Psoas muscle (tissue), 8 donors: Measurements from ENCODE around the gene FGFBP3. TPM values are rescaled to one million over a fixed set of nuclear protein-coding genes. Genes with fewer than 3 reads are reported as not detected.

Experiments used
- ATAC-seq, 4 donors: fragments of 200-7000 bp; cut with Tn5 transposase; one replicate each; pipeline ENCODE4 v1.9.1; 2020; ENCODE audit warnings: moderate library complexity in 3 of 4, mild to moderate bottlenecking in 2 of 4
- DNase-seq, 2 donors: peaks; one replicate each; pipeline ENCODE4 v3.0.0-alpha.2; 2020
- H3K27ac ChIP-seq: fragments of 200-600 bp; one replicate; pipeline ENCODE4 v1.8.0; 2022
- H3K27me3 ChIP-seq, 3 donors: fragments of 200-600 bp in 1 of 3; one replicate each; pipeline versions ENCODE4 v1.6.1 to v1.8.0; 2013 to 2022; ENCODE audit warnings: low read length in 2 of 3, mild to moderate bottlenecking in 2 of 3, moderate library complexity in 1 of 3; ENCODE audit not compliant: insufficient read depth in 3 of 3
- H3K36me3 ChIP-seq, 2 donors: fragments of 200-600 bp in 1 of 2; one replicate each; pipeline versions ENCODE4 v1.6.1 to v1.8.0; 2013 to 2022; ENCODE audit warnings: low read depth in 1 of 2, mild to moderate bottlenecking in 1 of 2, moderate library complexity in 1 of 2; ENCODE audit not compliant: insufficient read depth in 1 of 2
- H3K4me1 ChIP-seq: fragments of 200-600 bp; one replicate; pipeline ENCODE4 v1.8.0; 2022
- H3K4me3 ChIP-seq: fragments of 200-600 bp; one replicate; pipeline ENCODE4 v1.8.0; 2022; ENCODE audit warnings: mild to moderate bottlenecking
- H3K9me3 ChIP-seq: fragments of 200-600 bp; one replicate; pipeline ENCODE4 v1.8.0; 2022
- CTCF ChIP-seq: fragments of 200-600 bp; IDR thresholded peaks from one replicate; pipeline ENCODE4 v1.8.0; 2022; ENCODE audit warnings: antibody characterized with exemption
- WGBS, 3 donors: extraction: QIAGEN DNeasy Blood & Tissue Kit; methylation state at CpG; one replicate each; pipeline versions ENCODE4 v1.1.6 to v1.1.7; 2013; 5-methylcytosine and 5-hydroxymethylcytosine counted together
- intact Hi-C, 2 donors: fragments of 100-400 bp; cut with DNase I; formaldehyde crosslinking; loops; one replicate each; pipeline versions ENCODE4 v1.11.0 to v1.14.2; 2022
- polyA plus RNA-seq, 3 donors: library from polyadenylated mRNA; stranded (reverse); fragments of 200-250 nt; gene quantifications; one replicate each; pipeline ENCODE4 v1.2.3, GENCODE V29; 2013
- total RNA-seq, 4 donors: library from RNA; stranded (reverse); fragmentation: NEBNext Ultra II Directional in 2 of 4; extraction: Animal tissue kit (Norgen Biotek cat#: 25700) in 2 of 4; gene quantifications; one replicate each; pipeline versions ENCODE4 v1.2.1 to v1.2.4, GENCODE V29; 2021 to 2023
- donor health status: healthy with polysubstance abuse.
- donor health status: DM: no; HTN: no; CAD: no; lungs with moderate emphysema.
- donor health status: Bipolar disorder and iron deficiency.
- donor health status: healthy.
- donor health status: DM: yes; HTN: yes; CAD: no.
- donor health status: DM: no; HTN: no; CAD: no.
- donor health status: DM: no; HTN: no; CAD: no.
- donor health status: DM: yes; HTN: yes; CAD: no.

Gene FGFBP3
- total and polyA plus RNA-seq, 7 donors = 0.41 to 2.2 (median 0.56) TPM

- ATAC-seq (no peak), DNase-seq (no peak)
- no peak for TF ChIP-seq CTCF
- intact Hi-C loops = no loop called here
- Histone ChIP-seq H3K27me3 (no peaks in the 10 kb centered on the region), H3K4me1 (no peaks in the 10 kb centered on the region), H3K27ac (no peak overlapping the region), H3K4me3 (no peak overlapping the region), H3K9me3 (no peaks in the 10 kb centered on the region), H3K36me3 (no peaks in the 10 kb centered on the region)
- WGBS, 3 donors = 88 to 95% (median 93%) methylated on average over 2 of the region's 2 CpGs
These were observed 34.1 kb downstream of the FGFBP3 start for GRCh38 chr10:91875156-91875555.

GRCh38 chr10:91865562-91866081 lies 43.7 kb downstream of the FGFBP3 start:
- WGBS, 3 donors = 68 to 74% (median 73%) methylated on average over 2 of the region's 2 CpGs
- peaks cover 6 to 66% of the 10 kb centered on the region in 2 donors for H3K36me3 ChIP-seq
- no peaks in the 10 kb centered on the region for H3K27me3 ChIP-seq
- no peak overlapping the region for H3K27ac ChIP-seq
- H3K4me1 ChIP-seq = no peaks in the 10 kb centered on the region
- no peak for TF ChIP-seq CTCF
- intact Hi-C loops = loop anchor here in 1 of 2 donors (10.0 kb wide), 1 partner anchor 609 kb away; no protein-coding TSS in a partner anchor
- ATAC-seq (no peak), DNase-seq (no peak)
- no peaks in the 10 kb centered on the region for H3K9me3 ChIP-seq
- no peak overlapping the region for H3K4me3 ChIP-seq

GRCh38 chr10:91864744-91865143 lies 44.5 kb downstream of the FGFBP3 start:
- TF ChIP-seq CTCF = no peak
- Histone ChIP-seq H3K27me3 (no peaks in the 10 kb centered on the region), H3K9me3 (no peaks in the 10 kb centered on the region), H3K4me1 (no peaks in the 10 kb centered on the region), H3K4me3 (no peak overlapping the region), H3K36me3 (peaks cover 11 to 74% of the 10 kb centered on the region in 2 donors), H3K27ac (no peak overlapping the region)
- DNase-seq (no peak), ATAC-seq (no peak)
- intact Hi-C loops = loop anchor here (5.0 to 10.0 kb wide), 2 partner anchors 42 to 610 kb away; no protein-coding TSS in a partner anchor
- 66 to 83% (median 76%) methylated on average over 2 of the region's 2 CpGs for WGBS, 3 donors

- no peaks in the 10 kb centered on the region for H3K9me3 ChIP-seq
- ATAC-seq (no peak), DNase-seq (no peak)
- no peaks in the 10 kb centered on the region for H3K4me1 ChIP-seq
- peaks cover 11 to 81% of the 10 kb centered on the region in 2 donors for H3K36me3 ChIP-seq
- H3K4me3 ChIP-seq = no peak overlapping the region
- WGBS, 3 donors = 25 to 63% (median 63%) methylated on average over 2 of the region's 2 CpGs
- H3K27ac ChIP-seq = no peak overlapping the region
- H3K27me3 ChIP-seq = no peaks in the 10 kb centered on the region
- no peak for TF ChIP-seq CTCF
- intact Hi-C loops = loop anchor here (5.0 to 10.0 kb wide), 2 partner anchors 42 to 611 kb away; no protein-coding TSS in a partner anchor
These were observed 45.2 kb downstream of the FGFBP3 start for GRCh38 chr10:91864099-91864498.

- WGBS, 3 donors = 82 to 93% (median 88%) methylated on average over 1 of the region's 1 CpG
- Histone ChIP-seq H3K9me3 (no peaks in the 10 kb centered on the region), H3K27me3 (no peaks in the 10 kb centered on the region), H3K27ac (no peak overlapping the region), H3K4me1 (no peaks in the 10 kb centered on the region), H3K36me3 (peaks cover 15 to 100% of the 10 kb centered on the region in 2 donors), H3K4me3 (no peak overlapping the region)
- intact Hi-C loops = loop anchor here (5.0 to 10.0 kb wide), 2 partner anchors 39 to 614 kb away; no protein-coding TSS in a partner anchor
- DNase-seq = no peak
- TF ChIP-seq CTCF = no peak
- no peak for ATAC-seq
These were observed 48.4 kb downstream of the FGFBP3 start for GRCh38 chr10:91860885-91861284.
